Measurements from ENCODE around the gene ADGB. TPM values are rescaled to one million over a fixed set of nuclear protein-coding genes. Genes with fewer than 3 reads are reported as not detected.
"Not testable (repeated sequence)": the region's sequence is repeated elsewhere in the genome, so short reads cannot be mapped to it uniquely, and the experiment has no call there.

Gene ADGB
- total RNA-seq, 1 donor from 2014 or later: 0.31 TPM

GRCh38 chr6:146854521-146855255 is 255.9 kb downstream of the ADGB start:
- DNase-seq (ENCODE audit: low spot score); intact Hi-C loops (cut with DNase I): not testable (repeated sequence)

GRCh38 chr6:146855889-146856288 is 257.1 kb downstream of the ADGB start:
- intact Hi-C loops (cut with DNase I): no loop called here
- no peak for ATAC-seq
- DNase-seq (ENCODE audit: low spot score): no peak

More at GRCh38 chr6:146854521-146855255, 255.9 kb downstream of the ADGB start:
- ATAC-seq: not testable (repeated sequence)

- DNase-seq (ENCODE audit: low spot score) (no peak), ATAC-seq (no peak)
- intact Hi-C loops (cut with DNase I): no loop called here
Observed at GRCh38 chr6:146856296-146856695, 257.5 kb downstream of the ADGB start.

DNA sequence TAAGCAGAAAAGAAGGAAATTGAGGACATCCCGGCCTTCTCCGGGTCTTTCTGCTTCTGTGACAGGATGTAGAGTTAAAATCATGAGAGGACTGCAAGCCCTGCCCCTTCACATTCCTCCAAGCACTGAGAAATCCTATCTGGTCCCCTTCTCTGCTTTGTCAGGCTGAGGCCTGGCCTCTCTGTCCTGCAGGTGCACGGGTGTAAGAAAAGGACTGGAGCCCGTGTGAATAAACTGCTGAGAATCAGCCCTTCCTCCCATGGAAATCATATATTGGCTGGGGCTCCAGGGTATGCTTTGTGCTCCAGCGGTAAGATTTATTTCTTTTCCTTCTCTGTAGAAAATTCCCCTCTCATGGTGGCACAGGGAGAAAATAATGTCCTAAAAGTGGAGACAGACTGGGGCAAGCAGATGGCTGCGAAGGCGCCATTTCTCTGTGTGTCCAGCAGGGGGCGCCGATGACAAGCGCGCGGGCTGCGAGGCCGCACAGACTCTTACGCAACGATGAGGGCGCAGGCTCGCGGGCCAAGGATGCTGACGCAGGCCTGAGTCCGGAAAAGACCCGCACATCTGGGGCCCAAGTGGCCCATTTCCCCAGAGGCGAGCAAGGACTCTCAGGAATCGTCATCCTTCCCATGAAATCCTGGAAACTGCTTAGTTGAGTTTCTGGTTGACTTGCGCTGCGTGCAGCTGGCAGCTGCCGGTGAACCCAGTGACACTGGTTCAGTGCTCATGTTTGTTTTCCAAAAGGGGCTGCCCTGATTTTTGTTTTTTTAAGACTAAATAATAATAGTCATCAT is 258.6 kb downstream of the ADGB start:
- peak; percentile 91 for DNase-seq (ENCODE audit: low spot score)
- intact Hi-C loops (cut with DNase I): no loop called here

DNA sequence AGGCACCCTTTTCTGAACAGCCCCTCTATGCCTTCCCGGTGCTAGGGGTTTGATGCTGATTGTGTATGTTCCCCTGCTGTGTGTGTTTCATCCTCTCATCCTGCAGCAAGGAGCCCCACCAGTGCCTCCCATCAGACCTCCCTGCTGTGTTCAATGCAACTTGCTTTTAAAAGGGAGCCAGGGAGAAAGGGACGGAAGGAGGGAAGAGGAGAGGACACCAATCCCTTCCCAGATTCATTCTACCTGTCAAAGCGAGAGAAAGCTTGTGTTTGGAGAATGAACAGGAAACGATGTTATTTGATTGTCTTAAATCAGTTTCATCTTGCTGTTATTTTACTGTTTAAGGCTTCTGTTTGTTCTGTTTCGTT is 259.2 kb downstream of the ADGB start:
- intact Hi-C loops (cut with DNase I): no loop called here
- no peak for DNase-seq (ENCODE audit: low spot score)
- peak; percentile 68 for ATAC-seq

More for the DNA sequence above, 258.6 kb downstream of the ADGB start:
- peak; percentile 99 for ATAC-seq

GRCh38 chr6:146859206-146859605 is 260.4 kb downstream of the ADGB start:
- intact Hi-C loops (cut with DNase I): no loop called here
- ATAC-seq: no peak
- DNase-seq (ENCODE audit: low spot score): no peak

DNA sequence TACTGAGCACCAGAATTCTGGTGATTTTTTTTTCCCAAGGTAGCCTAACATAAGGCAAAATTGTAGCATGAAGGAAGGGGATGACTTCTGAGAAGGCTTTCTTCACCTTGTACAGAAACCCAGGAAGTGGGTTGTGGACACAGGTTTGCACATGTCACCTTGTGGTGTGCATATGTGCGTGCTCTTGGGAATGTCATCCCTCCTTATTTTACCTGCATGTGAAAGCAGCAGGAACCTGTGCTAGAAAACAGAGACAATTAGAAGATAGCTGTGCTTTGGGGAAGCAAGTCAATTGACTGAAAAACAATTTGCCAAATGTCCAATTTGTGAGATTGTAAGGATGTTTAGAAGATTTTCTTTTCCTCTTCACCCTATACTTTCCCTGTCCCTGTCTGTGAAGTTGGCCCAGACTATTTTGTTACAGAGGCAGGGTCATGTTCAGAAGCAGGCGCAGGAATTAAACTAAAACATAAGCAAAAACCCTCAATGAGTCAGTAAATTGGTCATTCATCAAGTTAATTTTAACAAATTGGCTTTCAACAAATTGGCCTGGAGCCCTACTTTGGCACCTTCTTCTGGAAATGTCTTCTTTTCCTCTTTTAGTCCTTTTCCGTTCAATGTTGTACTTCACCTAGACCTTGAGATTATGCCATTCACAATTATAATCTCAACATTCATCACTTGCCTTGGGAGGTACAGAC is 261.2 kb downstream of the ADGB start:
- no peak for DNase-seq (ENCODE audit: low spot score)
- intact Hi-C loops (cut with DNase I): no loop called here
- ATAC-seq: no peak

GRCh38 chr6:146860583-146860982 is 261.8 kb downstream of the ADGB start:
- DNase-seq (ENCODE audit: low spot score): no peak
- no peak for ATAC-seq
- intact Hi-C loops (cut with DNase I): no loop called here

- no peak for DNase-seq (ENCODE audit: low spot score)
- intact Hi-C loops (cut with DNase I): no loop called here
- ATAC-seq: no peak
Observed at GRCh38 chr6:146861029-146861563, 262.3 kb downstream of the ADGB start.

GRCh38 chr6:146861716-146862115 is 262.9 kb downstream of the ADGB start:
- ATAC-seq: no peak
- intact Hi-C loops (cut with DNase I): no loop called here
- no peak for DNase-seq (ENCODE audit: low spot score)

GRCh38 chr6:146862508-146862919 is 263.7 kb downstream of the ADGB start:
- no peak for ATAC-seq
- intact Hi-C loops (cut with DNase I): no loop called here
- no peak for DNase-seq (ENCODE audit: low spot score)

DNA sequence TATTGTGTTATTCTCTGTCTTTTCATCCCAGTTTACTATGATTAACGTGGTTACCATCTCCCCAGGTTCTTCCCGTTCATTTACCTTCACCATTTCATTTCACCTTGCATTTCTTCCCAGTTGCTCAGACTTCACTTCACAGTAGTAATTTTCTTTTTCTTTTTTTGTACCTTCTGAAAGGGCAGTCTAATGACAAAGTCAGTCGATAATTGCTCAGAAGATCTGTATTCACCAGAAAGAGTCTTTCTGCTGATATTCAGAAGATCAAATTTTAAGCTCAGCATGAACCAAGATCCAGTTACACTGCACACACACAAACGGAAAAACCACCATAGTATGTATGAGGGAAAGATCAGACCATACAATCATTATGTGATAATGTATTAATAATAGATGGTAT is 265.5 kb downstream of the ADGB start:
- DNase-seq (ENCODE audit: low spot score) (no peak), ATAC-seq (no peak)
- intact Hi-C loops (cut with DNase I): no loop called here

- no peak for DNase-seq (ENCODE audit: low spot score)
- intact Hi-C loops (cut with DNase I): no loop called here
- ATAC-seq: no peak
Observed at GRCh38 chr6:146864885-146865284, 266.1 kb downstream of the ADGB start.

Other genes with a start within 250 kb of the ADGB start
- 21.3 TPM for gene RAB32, start 55.1 kb upstream of the ADGB start, total RNA-seq

Measured in sciatic nerve (tissue), 2 donors.